GM19240 (cell line): ENCODE measurements around the gene EID2.
A peak's percentile ranks its signal among the peaks of the same experiment; 100 is the strongest.

ENCODE experiments used
- DNase-seq: peaks from one replicate; pipeline ENCODE4 v3.0.0; 2011; ENCODE audit warnings: low spot score; ENCODE audit not compliant: insufficient read length

EID2 gene

DNA sequence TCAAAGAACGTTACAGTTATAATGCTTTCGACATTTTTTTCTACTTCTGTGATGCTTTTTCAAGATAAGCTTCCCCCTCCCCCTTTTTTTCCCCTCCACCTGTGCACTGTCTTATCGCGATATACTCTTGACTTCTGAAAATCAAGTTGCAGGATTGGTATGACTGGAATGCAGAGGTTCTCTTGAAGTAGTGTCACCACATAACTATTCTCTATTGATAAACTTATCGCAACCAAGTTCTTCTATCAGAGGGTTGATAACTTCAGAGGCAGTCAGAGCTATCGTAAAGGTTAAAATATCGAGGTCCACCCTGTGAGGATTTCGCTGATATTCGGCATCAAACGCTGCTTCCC lies 820 bp downstream of the EID2 start:
- DNase-seq = no peak

DNA sequence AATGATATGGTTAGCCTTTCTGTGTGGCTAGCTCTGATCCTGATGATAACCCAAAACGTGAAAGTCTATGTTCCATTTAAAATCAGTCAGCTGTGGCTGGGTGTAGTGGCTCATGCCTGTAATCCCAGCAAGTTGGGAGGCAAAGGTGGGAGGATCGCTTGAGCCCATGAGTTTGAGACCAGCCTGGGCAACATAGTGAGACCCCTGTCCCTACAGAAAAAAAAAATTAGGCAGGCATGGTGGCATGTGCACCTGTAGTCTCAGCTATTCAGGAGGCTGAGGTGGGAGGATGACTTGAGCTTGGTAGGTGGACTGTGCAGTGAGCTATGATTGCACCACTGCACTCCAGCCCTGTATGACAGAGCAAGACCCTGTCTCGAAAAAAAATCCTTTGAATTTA lies 6.2 kb downstream of the EID2 start:
- no peak for DNase-seq

DNA sequence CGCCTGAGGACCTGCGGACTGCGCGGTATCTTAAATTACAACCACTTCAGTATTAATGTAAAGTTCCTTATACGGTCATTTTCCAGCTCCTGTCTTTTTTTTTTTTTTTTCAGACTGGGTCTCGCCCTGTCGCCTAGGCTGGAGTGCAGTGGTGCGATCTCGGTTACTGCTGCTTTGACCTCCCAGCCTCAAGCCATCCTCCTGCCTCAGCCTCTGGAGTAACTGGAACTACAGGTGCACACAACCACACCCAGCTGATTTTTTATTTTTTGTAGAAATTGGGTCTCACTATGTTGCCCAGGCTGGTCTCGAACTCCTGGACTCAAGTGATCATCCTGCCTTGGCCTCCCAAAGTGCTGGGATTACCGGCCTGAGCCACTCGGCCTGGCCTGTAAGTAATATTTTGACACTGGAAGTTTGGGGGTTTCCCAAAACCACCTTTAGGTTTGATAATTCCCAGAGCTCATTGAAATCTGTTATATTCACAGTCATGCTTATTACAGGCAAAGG lies 6.9 kb downstream of the EID2 start:
- DNase-seq = no peak

DNA sequence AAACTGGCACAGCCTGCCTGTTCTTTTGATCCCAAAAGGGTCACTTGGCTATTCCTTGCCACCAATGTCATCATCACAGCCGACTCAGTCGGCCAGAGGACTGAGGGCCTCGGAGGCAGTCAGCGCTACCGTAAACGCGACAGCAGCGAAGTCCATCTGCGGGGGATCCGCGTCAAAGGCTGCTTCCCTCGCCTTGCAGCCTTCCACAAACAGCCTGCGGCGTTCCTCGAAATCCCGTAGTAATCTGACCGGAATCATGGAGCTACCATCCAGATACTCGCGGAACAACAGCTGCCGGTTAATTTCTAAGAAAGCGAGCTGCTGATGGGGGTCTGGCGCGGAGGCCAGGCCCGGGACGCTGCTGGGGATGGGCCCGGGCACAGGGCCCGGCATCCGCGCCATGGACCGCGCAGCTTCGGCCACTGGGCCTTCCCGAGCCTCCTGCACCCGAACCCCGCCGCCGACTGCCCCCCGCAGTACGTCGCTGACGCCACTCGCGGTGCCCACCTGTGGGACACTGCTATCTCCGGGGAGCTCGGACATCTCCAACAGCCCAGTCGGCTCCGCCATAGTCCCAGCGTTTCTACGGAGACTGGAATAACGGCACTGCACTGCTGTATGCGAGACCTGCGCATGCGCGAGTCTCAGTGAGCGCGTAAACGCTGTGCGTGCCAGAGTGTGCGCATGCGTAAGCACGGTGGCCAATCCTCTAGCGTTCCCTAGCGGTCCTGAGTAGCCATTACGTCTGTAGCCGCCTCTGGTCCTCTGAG lies 7.5 kb downstream of the EID2 start, which contains the start of gene EID2B:
Gene EID2B (minus strand): TSS at position 620 of the 770 bp plus-strand sequence. CDS start 50 bp downstream, at position 570.
- peak; percentile 87 for DNase-seq

DNA sequence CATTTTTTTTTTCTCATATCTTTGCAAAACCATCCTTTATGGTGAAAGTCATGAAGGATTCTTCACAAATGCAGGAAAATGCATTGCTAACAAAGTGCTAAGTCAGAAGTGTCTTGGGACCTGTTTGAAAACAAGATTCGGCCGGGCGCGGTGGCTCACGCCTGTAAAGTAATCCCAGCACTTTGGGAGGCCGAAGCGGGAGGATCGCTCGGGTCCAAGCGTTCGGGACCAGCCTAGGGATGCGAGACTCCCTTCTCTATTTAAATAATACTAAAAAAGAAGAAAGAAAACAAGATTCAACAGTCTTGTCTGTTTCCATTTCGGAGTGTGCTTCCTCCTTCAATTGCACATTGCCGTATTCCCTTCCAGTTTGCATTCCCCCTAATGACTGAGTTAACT lies 8.1 kb downstream of the EID2 start:
- DNase-seq = no peak

DNA sequence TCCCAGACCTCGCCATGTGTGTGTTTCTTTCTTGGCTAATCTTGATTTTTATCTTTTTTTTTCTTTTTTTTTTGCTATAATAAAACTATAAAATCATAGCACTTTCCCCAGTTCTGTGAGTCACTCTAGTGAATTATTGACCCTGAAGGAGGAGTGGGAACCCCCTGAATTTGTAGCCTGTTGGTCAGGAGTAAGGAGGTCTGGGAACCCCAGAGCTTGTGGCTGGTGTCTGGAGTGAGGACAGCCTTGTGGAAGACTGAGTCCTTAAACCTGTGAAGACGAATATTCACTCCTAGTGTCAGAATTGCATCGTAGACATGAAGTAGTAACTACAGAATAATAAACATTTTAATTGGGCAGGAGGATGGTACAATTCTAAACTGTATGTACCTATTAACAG lies 14.8 kb downstream of the EID2 start:
- DNase-seq = no peak

DNA sequence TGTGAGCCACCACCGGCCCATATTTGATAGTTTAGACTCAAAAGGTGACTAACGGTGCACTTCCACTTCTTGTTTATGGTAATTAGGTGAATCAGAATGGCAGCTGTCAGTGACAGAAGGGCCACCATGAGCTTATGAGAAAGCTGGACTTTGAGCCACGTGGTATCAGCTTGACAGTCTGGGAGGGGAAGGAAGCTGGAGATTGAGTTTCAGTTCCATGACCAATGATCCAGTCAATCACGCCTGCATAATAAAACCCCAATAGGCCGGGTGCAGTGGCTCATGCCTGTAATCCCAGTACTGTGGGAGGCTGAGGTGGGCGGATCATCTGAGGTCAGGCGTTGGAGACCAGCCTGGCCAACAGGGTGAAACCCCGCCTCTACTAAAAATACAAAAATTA lies 15.5 kb downstream of the EID2 start:
- DNase-seq = no peak

DNA sequence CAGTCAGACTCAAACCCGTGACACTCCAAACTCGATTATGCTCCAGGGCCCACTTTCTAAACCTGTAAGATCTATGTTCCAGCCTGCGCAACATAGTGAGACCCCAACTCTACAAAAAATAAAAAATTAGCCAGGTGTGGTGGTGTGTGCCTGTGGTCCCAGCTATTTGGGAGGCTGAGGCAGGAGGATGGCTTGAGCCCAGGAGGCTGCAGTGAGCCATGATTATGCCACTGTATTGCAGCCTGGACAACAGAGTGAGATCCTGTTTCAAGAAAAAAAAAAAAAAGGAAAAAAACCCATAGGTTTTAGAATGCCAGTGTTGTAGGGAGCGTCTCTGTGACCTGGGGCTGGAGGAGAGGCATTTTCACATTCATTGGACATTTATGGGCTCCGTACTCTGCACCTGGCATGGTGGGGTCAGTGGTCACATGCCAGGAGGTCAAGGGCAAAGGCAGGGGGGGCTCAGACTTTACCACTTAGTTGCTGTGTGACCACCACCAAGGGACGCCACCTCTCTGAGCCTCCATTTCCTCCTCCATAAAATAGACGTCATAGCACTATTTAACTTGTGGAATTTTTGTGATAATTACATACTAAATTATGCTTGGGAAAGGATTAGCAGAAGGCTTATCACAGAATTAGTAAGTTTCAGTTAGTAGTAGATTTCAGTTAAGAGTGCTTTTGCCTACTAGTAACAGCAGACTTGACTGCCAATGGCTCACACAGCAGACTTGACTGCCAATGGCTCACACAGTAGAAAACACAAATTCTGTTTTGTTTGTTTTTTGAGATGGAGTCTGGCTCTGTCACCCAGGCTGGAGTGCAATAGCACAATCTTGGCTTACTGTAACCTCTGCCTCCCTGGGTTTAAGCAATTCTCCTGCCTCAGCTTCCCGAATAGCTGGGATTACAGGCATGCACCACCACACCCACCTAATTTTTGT lies 19.1 kb downstream of the EID2 start:
- DNase-seq = no peak

DNA sequence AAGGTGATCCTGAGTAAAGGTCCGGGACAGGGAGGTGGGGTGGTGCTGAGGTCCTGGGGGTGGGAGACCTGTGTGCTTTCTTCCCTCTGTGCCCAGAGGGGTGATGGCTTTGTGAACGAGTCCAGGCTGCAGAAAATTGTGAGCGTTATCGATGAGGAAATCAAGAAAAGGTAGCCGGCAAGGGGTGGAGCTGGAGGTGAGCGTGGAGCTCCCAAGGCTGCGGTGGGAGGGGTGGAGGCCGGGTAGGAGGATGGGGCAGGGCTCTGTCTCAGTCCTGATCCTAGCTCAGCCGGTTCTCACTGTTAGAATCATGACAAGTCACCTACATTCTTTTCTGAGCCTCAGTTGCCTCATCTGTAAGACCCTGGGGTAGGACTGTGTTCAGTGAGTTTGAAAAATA lies 21.0 kb downstream of the EID2 start:
- DNase-seq = no peak

DNA sequence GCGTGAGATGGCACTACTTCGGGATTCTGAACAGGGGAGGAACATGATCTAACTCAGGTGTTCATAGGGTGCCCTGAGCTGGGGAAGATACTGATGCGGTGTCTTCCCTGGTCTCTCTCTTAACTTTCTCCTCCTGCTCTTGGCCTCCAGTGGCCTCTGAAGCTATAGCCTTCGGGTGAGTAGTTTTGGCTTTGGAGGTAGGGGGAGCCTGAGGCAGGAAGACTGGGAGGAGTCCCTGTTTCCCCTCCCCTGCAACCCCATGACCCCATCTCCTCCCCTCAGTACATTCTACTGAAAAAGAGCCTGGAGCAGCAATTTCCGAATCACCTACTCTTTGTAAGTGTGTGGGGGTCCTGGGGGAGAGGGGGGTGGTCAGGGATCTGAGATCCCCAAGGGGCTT lies 21.5 kb downstream of the EID2 start:
- no peak for DNase-seq

DNA sequence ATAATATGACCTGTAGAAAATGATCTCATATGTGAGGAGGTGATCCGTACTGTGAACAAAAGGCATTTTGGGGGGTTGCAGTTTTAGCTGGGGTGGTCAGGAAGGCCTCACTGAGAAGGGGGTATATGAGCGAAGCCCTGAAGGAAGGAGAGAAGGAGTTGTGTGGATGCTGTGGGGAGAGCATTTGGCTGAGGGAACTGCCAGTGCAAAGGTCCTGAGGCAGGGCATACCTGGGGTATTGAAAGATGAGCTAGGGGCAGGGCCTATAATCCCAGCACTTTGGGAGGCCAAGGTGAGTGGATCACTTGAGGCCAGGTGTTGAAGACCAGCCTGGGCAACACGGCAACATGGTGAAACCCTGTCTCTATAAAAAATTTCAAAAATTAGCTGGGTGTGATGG lies 22.5 kb downstream of the EID2 start:
- DNase-seq = no peak

DNA sequence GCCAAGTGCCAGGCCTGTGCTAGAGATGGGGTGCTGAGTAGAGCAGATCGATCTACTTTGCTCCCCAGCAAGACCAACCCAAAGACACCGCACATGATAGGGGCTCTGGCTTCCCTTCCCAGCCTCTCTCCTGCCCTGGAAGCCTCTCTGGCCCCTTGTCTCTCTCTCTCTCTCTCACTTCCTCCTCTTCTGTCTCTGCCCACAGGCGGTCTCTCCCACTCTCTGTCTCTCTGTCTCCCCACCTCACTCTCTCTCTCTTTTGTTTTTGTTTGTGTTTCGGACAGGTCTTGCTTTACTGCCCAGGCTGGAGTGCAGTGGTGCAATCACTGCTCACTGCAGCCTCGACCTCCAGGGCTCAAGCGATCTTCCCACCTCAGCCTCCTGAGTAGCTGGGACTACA lies 23.7 kb downstream of the EID2 start:
- no peak for DNase-seq

DNA sequence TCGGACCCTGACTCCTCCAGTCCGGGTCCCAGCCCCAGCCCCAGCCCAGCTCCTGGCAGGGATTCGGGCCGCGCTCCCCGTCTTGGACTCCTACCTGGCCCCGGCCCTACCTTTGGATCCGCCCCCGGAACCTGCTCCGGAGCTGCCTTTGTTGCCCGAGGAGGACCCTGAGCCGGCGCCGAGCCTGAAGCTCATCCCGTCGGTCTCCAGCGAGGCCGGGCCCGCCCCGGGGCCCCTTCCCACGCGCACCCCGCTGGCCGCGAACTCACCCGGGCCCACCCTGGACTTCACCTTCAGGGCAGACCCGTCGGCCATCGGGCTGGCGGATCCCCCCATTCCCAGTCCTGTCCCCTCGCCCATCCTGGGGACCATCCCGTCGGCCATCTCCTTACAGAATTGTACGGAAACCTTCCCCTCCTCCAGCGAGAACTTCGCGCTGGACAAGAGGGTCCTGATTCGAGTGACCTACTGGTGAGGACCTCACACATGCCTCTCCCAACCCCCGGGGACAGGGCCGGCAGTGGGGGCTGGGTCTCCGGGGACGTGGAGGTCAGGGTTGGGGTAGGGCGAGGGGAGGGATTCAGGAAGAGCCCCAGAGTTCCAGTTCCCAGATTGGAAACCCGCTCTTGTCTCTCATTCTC lies 24.3 kb downstream of the EID2 start:
- DNase-seq = no peak

DNA sequence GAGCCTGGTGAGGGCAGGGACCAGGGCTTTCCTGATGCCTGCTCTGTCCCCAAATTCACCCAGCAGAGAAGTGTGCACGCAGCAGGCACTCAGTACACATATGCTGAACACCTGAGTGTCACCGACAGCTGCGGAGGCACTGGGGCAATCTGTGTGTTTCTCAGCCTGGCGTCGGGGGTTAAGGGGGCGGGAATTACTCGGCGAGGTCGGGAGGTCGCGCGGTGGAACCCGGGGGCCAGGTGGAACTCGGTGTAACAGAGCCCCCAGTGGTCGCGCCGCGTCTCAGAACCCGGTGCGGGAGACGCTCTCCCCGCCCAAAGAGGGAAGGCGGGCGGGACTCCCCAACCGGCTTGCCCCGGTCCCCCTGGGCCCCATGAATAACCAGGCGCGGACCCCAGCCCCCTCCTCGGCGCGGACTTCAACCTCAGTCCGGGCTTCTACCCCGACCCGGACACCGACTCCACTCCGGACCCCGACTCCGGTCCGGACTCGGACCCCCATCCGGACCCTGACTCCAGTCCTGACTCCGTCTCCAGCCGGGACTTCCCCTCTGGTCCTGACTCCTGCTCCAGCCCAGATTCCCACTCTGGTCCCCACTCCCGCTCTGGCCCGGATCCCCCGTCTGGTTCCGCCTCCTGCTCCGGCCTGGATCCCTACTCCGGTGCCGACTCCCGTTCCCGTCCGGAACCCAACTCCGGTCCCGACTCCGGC lies 25.0 kb downstream of the EID2 start, which contains the start of gene SELENOV:
Gene SELENOV (plus strand): TSS at position 300 of the 711 bp plus-strand sequence. CDS start 74 bp downstream, at position 374.
- DNase-seq = no peak

DNA sequence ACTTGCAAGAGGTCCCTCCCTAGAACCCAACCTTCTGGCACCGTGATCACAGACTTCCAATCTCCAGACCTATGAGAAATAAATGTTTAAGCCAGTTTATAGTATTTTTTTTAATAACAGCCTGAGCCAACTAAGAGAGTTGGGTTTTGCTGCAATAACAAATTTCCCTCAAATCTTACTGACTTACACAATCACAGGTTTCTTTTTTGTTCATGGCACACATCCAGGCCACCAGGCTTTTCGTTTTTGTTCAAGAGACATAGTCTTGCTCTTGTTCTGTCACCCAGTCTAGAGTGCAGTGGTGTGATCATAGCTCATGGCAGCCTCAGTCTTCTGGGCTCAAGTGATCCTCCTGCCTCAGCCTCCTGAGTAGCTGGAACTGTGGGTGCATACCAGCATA lies 27.0 kb downstream of the EID2 start:
- no peak for DNase-seq

DNA sequence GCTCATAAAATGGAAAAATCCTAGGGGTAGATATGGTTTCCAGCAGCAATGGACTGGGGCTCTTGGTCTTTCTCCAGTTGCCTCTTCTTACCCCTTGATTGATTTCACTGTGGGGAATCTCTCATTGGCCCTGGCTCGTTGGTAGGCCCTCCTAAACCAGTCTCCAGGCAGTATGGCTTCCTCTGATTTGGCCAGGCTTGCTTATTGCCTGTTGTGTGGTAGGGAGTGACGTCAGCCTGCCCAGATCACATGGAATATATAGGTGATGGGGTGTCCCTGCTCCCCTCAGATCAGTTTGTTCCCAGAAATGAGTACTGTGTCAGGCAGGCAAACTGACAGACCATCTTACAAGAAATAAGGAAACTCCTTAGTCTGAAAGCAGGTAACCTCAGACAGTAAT lies 30.7 kb downstream of the EID2 start:
- no peak for DNase-seq

DNA sequence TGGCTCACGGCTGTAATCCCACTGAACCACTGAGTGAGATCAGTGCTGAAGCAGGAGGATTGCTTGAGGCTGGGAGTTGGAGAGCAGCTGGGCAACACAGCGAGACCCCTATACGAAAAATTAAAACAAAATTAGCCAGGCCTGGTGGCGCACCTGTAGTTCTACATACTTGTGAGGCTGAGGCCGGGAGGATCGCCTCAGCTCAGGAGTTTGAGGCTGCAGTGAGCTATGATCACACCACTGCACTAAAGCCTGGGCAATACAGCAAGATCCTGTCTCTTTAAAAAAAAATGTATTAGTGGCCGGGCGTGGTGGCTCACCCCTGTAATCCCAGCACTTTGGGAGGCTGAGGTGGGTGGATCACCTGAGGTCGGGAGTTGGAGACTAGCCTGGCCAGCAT lies 31.3 kb downstream of the EID2 start:
- no peak for DNase-seq

DNA sequence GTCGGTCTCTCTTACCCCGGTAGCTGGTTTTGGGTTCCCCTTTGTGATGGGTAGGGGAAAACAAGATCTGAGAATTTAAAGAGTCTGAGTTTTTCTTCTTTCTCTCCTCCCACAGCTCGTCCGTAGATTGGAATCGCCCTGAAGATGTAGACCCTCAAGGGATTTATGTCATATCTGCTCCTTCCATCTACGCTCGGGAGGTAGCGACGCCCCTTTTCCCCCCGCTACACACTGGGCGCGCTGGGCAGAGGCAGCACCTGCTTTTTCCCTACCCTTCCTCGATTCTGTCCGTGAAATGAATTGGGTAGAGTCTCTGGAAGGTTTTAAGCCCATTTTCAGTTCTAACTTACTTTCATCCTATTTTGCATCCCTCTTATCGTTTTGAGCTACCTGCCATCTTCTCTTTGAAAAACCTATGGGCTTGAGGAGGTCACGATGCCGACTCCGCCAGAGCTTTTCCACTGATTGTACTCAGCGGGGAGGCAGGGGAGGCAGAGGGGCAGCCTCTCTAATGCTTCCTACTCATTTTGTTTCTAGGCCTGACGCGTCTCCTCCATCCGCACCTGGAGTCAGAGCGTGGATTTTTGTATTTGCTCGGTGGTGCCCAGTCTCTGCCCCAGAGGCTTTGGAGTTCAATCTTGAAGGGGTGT lies 32.1 kb downstream of the EID2 start:
- no peak for DNase-seq

DNA sequence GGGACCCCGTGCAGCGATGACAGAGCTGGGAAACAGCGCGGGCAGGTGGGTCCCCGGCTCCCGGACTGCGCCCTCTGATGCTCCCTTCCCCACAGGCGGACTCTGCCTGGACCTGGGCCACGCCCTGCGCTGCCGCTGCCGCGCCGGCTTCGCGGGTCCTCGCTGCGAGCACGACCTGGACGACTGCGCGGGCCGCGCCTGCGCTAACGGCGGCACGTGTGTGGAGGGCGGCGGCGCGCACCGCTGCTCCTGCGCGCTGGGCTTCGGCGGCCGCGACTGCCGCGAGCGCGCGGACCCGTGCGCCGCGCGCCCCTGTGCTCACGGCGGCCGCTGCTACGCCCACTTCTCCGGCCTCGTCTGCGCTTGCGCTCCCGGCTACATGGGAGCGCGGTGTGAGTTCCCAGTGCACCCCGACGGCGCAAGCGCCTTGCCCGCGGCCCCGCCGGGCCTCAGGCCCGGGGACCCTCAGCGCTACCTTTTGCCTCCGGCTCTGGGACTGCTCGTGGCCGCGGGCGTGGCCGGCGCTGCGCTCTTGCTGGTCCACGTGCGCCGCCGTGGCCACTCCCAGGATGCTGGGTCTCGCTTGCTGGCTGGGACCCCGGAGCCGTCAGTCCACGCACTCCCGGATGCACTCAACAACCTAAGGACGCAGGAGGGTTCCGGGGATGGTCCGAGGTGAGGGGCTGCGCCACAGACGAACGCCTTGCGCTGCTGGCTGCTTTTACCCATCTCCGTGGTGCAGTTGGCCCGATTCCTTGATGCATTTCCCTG lies 32.8 kb downstream of the EID2 start:
- DNase-seq = peak; percentile 68

DNA sequence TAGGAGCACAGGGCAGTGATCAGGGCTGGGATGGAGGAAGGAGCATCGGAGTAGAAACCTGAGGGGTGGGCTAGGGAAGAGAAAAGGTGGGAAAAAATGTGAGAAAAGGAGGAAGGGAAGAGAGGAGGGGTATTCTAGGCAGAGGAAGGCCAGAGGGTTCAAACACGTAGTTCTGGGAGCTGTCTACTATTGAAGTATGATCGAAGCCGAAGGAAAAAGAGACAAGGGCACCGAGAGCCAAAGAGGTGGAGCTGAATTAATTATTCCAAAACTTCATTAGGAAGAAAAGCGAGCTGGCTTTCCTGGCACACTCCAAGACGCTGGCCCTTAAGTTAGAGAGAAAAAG lies 33.4 kb downstream of the EID2 start:
- DNase-seq = no peak
